Heart left ventricle (tissue), 16 donors: ENCODE results near the gene COL15A1. TPM values are rescaled to one million over a fixed set of nuclear protein-coding genes. Genes with fewer than 3 reads are reported as not detected.
A peak's percentile ranks its signal among the peaks of the same experiment; 100 is the strongest.

Experiments
- ATAC-seq, 4 donors: fragments of 200-7000 bp; cut with Tn5 transposase; one replicate each; pipeline ENCODE4 v1.9.1; 2020 to 2022; ENCODE audit warnings: moderate library complexity in 4 of 4, mild to moderate bottlenecking in 3 of 4, moderate number of reproducible peaks in 1 of 4
- DNase-seq, 5 donors: peaks; one replicate each; pipeline ENCODE4 v3.0.0-alpha.2; 2020
- H3K27ac ChIP-seq, 12 donors: fragments of 200-600 bp; sonication (generic) in 4 of 12; one replicate each; pipeline versions ENCODE4 v1.5.0 to v1.8.0; 2016 to 2022; ENCODE audit warnings: mild to moderate bottlenecking in 2 of 12
- H3K27me3 ChIP-seq, 9 donors: fragments of 200-600 bp; sonication (generic) in 2 of 9; one replicate each; pipeline versions ENCODE4 v1.5.1 to v1.8.0; 2016 to 2022; ENCODE audit warnings: mild to moderate bottlenecking in 3 of 9
- H3K36me3 ChIP-seq, 9 donors: fragments of 200-600 bp; sonication (generic) in 2 of 9; one replicate each; pipeline versions ENCODE4 v1.5.0 to v1.8.0; 2018 to 2022; ENCODE audit warnings: mild to moderate bottlenecking in 2 of 9
- H3K4me1 ChIP-seq, 12 donors: fragments of 200-600 bp; sonication (generic) in 4 of 12; one replicate each; pipeline versions ENCODE4 v1.5.0 to v1.8.0; 2016 to 2022; ENCODE audit warnings: mild to moderate bottlenecking in 3 of 12
- H3K4me3 ChIP-seq, 12 donors: fragments of 200-600 bp; sonication (generic) in 4 of 12; one replicate each; pipeline versions ENCODE4 v1.5.0 to v1.8.0; 2017 to 2022; ENCODE audit warnings: mild to moderate bottlenecking in 9 of 12, moderate library complexity in 4 of 12
- H3K9me3 ChIP-seq, 12 donors: fragments of 200-600 bp; sonication (generic) in 4 of 12; one replicate each; pipeline versions ENCODE4 v1.5.0 to v1.8.0; 2016 to 2022; ENCODE audit warnings: mild to moderate bottlenecking in 1 of 12
- CTCF ChIP-seq, 12 donors: fragments of 200-600 bp; sonication (generic) in 4 of 12; IDR thresholded peaks; one replicate each; pipeline versions ENCODE4 v1.5.0 to v1.8.0; 2018 to 2022; ENCODE audit warnings: antibody characterized with exemption in 12 of 12, mild to moderate bottlenecking in 5 of 12
- POLR2A ChIP-seq, 2 donors: fragments of 450-650 bp; IDR thresholded peaks; one replicate each; pipeline ENCODE4 v1.6.1; 2017; ENCODE audit warnings: antibody characterized with exemption in 2 of 2, mild to moderate bottlenecking in 2 of 2, moderate library complexity in 2 of 2
- intact Hi-C, 10 donors: fragments of 100-400 bp; cut with DNase I; formaldehyde crosslinking; loops; one replicate each; pipeline versions ENCODE4 v1.11.1 to v1.14.2; 2022
- polyA plus RNA-seq, 2 donors: library from polyadenylated mRNA; stranded (reverse); fragments of 200-250 nt; gene quantifications; one replicate each; pipeline ENCODE4 v1.2.3, GENCODE V29; 2013
- total RNA-seq, 9 donors: library from RNA; depleted of rRNA in 2 of 9; stranded (reverse); fragments of >200 nt in 2 of 9; fragmentation: NEBNext Ultra II Directional in 3 of 9; extraction: Animal tissue kit (Norgen Biotek cat#: 25700) in 3 of 9; gene quantifications; one replicate each; pipeline versions ENCODE4 v1.1.0 to v1.2.4, GENCODE V29; 2016 to 2023
- donor health status: ischemic (EF 13 %, LVEDD 7.1; RV severe dilation, severe dysfunction).
- donor health status: healthy with polysubstance abuse.
- donor health status: DM: no; HTN: yes; CAD: no.
- donor health status: DM: no; HTN: no; CAD: no.
- donor health status: ischemic (EF 25% LVEDD 6.9; RV normal size, moderate dysfunction).
- donor health status: ischemic (EF 25% LVEDD 5.7; RV mildly dilated, moderate dysfunction).
- donor health status: healthy.
- donor health status: DM: yes; HTN: yes; CAD: no.
- donor health status: ischemic (EF 35%, LVEDD 5.7; RV mildly dilated, moderate dysfunction).
- donor health status: nonischemic (EF 11% LVEDD 7.7; RV severe dilation, severe dysfunction).
- donor health status: DM: yes; HTN: yes; CAD: no.
- donor health status: PGD.
- donor health status: ischemic (EF 29% LVEDD 5.4; RV normal size, mild dysfunction).
- donor health status: nonischemic (EF 23%, LVEDD 6.1; RV moderate dilation, normal function).

COL15A1 gene
- total and polyA plus RNA-seq, 11 donors = 12.4 to 81.0 (median 38.8) TPM

GRCh38 chr9:99119976-99120655, 176.4 kb downstream of the COL15A1 start:
- Histone ChIP-seq H3K27ac (peak overlapping the region in 1 of 12 donors; percentile 43), H3K36me3 (peaks cover 0 to 2% (median 0%) of the 10 kb centered on the region in 9 donors), H3K4me1 (peaks cover 0 to 73% (median 29%) of the 10 kb centered on the region in 12 donors), H3K9me3 (no peaks in the 10 kb centered on the region), H3K27me3 (no peaks in the 10 kb centered on the region), H3K4me3 (no peak overlapping the region)
- intact Hi-C loops = loop anchor here in 1 of 10 donors (10.0 kb wide), 1 partner anchor 125 kb away; no protein-coding TSS in a partner anchor
- DNase-seq = no peak
- ATAC-seq = peak in 1 of 4 donors; percentile 26
- no peak for TF ChIP-seq POLR2A (IDR thresholded peaks at IDR 0.05)
- TF ChIP-seq CTCF (IDR thresholded peaks at IDR 0.05) = no peak

Other genes with a start within 250 kb of the COL15A1 start
- 1 to 10 TPM in 3 of 9 donors, under 1 TPM in 6; 0.16 to 3.4 (median 0.61) TPM for gene GABBR2, start 235.0 kb upstream of the COL15A1 start, total RNA-seq
- gene GABBR2, start 235.0 kb upstream of the COL15A1 start, polyA plus RNA-seq = under 1 TPM; 0.11 to 0.15 TPM
- gene ANKS6, start 147.4 kb upstream of the COL15A1 start, total RNA-seq = 1 to 10 TPM; 1.9 to 7.0 (median 3.7) TPM
- 1 to 10 TPM; 3.1 to 8.0 TPM for gene ANKS6, start 147.4 kb upstream of the COL15A1 start, polyA plus RNA-seq
- gene GALNT12, start 136.2 kb upstream of the COL15A1 start, total RNA-seq = 1 to 10 TPM in 3 of 9 donors, under 1 TPM in 6; 0.25 to 4.7 (median 0.70) TPM
- under 1 TPM; 0.23 to 0.32 TPM for gene GALNT12, start 136.2 kb upstream of the COL15A1 start, polyA plus RNA-seq
- gene TGFBR1, start 161.2 kb downstream of the COL15A1 start, total RNA-seq = 10 to 100 TPM in 8 of 9 donors, 1 to 10 TPM in 1; 8.5 to 41.0 (median 14.7) TPM
- 1 to 10 TPM; 3.8 to 7.6 TPM for gene TGFBR1, start 161.2 kb downstream of the COL15A1 start, polyA plus RNA-seq